HepG2 (cell line): ENCODE results near the gene DDX20. TPM values are rescaled to one million over a fixed set of nuclear protein-coding genes. Genes with fewer than 3 reads are reported as not detected.
A peak's percentile ranks its signal among the peaks of the same experiment; 100 is the strongest.

Source experiments
- ATAC-seq: fragments of 200-7000 bp; cut with Tn5 transposase; 3 replicates; pipeline ENCODE4 v1.9.1; 2020; ENCODE audit warnings: mild to moderate bottlenecking, moderate library complexity
- BruUV-seq: library from RNA; stranded (reverse); fragments of 400-500 nt; replicated peaks from 2 replicates; lab custom pipeline; 2021; lab: Mats Ljungman, UMichigan
- CTCF ChIA-PET: fragments of 300-600 bp; formaldehyde crosslinking; extraction: SDS; loops from one replicate; lab custom pipeline; 2021; ENCODE audit warnings: low total read pairs, inconsistent platforms, low intra/inter-chr PET ratio; lab: Yijun Ruan, JAX
- POLR2A ChIA-PET: fragments of 350-600 bp; sonication (Branson Sonifier 250); formaldehyde crosslinking; loops from one replicate; lab custom pipeline; 2020; ENCODE audit warnings: antibody characterized with exemption, inconsistent platforms; lab: Yijun Ruan, JAX
- DNase-seq: peaks from one replicate; pipeline ENCODE4 v3.0.0-alpha.2; 2015; ENCODE audit warnings: low spot score
- FAIRE-seq: peaks from 3 replicates; lab custom pipeline; 2011; peaks lifted over from hg19 to GRCh38; lab: Jason Lieb, UNC
- H2AFZ ChIP-seq: one replicate; pipeline ENCODE4 v1.6.1; 2011; ENCODE audit warnings: low read length, inconsistent platforms
- H3K27ac ChIP-seq: fragments of 300-600 bp; 3 replicates; pipeline ENCODE4 v1.8.0; 2011; ENCODE audit warnings: mixed run types, mild to moderate bottlenecking, mixed read lengths, low read length, inconsistent platforms; ENCODE audit not compliant: insufficient read depth; ENCODE audit errors: extremely low read length
- H3K27me3 ChIP-seq, 2 experiments: fragments of 200-600 bp in 1 of 2; 2 replicates in 1 of 2; 3 replicates in 1 of 2; pipeline versions ENCODE4 v1.6.0 to v1.8.0; 2011; ENCODE audit warnings: low read length in 2 of 2, mild to moderate bottlenecking in 2 of 2, moderate library complexity in 2 of 2, inconsistent platforms in 1 of 2; ENCODE audit not compliant: insufficient read depth in 2 of 2, control insufficient read depth in 1 of 2
- H3K36me3 ChIP-seq, 2 experiments: fragments of 200-600 bp in 1 of 2; replicated peaks in 1 of 2; 2 replicates in 1 of 2; 3 replicates in 1 of 2; pipeline versions ENCODE4 v1.5.1 to v1.8.0; 2011; ENCODE audit warnings: low read length in 2 of 2, inconsistent platforms in 1 of 2; ENCODE audit not compliant: insufficient read depth in 2 of 2, control insufficient read depth in 1 of 2
- H3K4me1 ChIP-seq: 2 replicates; pipeline ENCODE4 v1.5.1; 2012; ENCODE audit warnings: low read length, inconsistent platforms; ENCODE audit not compliant: insufficient read depth
- H3K4me2 ChIP-seq: 2 replicates; pipeline ENCODE4 v1.6.0; 2011; ENCODE audit warnings: low read depth, low read length, inconsistent platforms
- H3K4me3 ChIP-seq, 3 experiments: fragments of 200-600 bp in 1 of 3; sonication (generic), shearing (Covaris generic) in 1 of 3; replicated peaks in 1 of 3; 2 replicates each; pipeline ENCODE4 v1.5.1; 2011 to 2016; ENCODE audit warnings: low read length in 3 of 3, inconsistent platforms in 2 of 3, low read depth in 2 of 3, mild to moderate bottlenecking in 2 of 3, control low read depth in 1 of 3, mixed read lengths in 1 of 3; ENCODE audit not compliant: insufficient read depth in 1 of 3
- H3K79me2 ChIP-seq: one replicate; pipeline ENCODE4 v1.6.1; 2011; ENCODE audit warnings: low read length, inconsistent platforms; ENCODE audit not compliant: insufficient read depth
- H3K9ac ChIP-seq: 2 replicates; pipeline ENCODE4 v1.6.0; 2011; ENCODE audit warnings: mild to moderate bottlenecking, low read depth, low read length, inconsistent platforms; ENCODE audit not compliant: insufficient read depth
- H3K9me3 ChIP-seq: 2 replicates; pipeline ENCODE4 v1.5.1; 2012; ENCODE audit warnings: mild to moderate bottlenecking, low read length
- H4K20me1 ChIP-seq: 2 replicates; pipeline ENCODE4 v1.6.0; 2011; ENCODE audit warnings: inconsistent platforms, mild to moderate bottlenecking, low read length, moderate library complexity; ENCODE audit not compliant: insufficient read depth
- ETV5 ChIP-seq: IDR thresholded peaks from 2 replicates; pipeline ENCODE4 v1.6.1; 2018; ENCODE audit warnings: missing biosample characterization, missing genetic modification reagents, inconsistent platforms, borderline replicate concordance
- HNRNPL ChIP-seq: fragments of 200-400 bp; formaldehyde crosslinking; IDR thresholded peaks from 2 replicates; pipeline ENCODE4 v1.6.1; 2017; ENCODE audit warnings: mild to moderate bottlenecking, low read depth, low read length
- JDP2 ChIP-seq: sonication (generic); formaldehyde crosslinking; IDR thresholded peaks from 2 replicates; pipeline ENCODE4 v1.8.1; 2022; ENCODE audit warnings: missing genetic modification reagents, borderline replicate concordance
- MBNL3 ChIP-seq: fragments of 250-450 bp; sonication (Bioruptor Pico); conservative IDR thresholded peaks from 2 replicates; pipeline ENCODE4 v1.8.0; 2022; ENCODE audit warnings: mild to moderate bottlenecking, inconsistent platforms
- PRDM10 ChIP-seq: sonication (generic); formaldehyde crosslinking; IDR thresholded peaks from 2 replicates; pipeline ENCODE4 v1.4.0; 2020; ENCODE audit warnings: low read depth, missing genetic modification reagents
- PREB ChIP-seq: sonication (generic); formaldehyde crosslinking; IDR thresholded peaks from 2 replicates; pipeline ENCODE4 v1.4.0; 2020; ENCODE audit warnings: missing genetic modification reagents
- RXRB ChIP-seq: IDR thresholded peaks from 2 replicates; pipeline ENCODE4 v1.6.1; 2016; ENCODE audit warnings: borderline replicate concordance, missing genetic modification reagents, missing compliant biosample characterization
- SMAD9 ChIP-seq: sonication (generic); formaldehyde crosslinking; IDR thresholded peaks from 2 replicates; pipeline ENCODE4 v1.5.1; 2020; ENCODE audit warnings: mild to moderate bottlenecking, missing genetic modification reagents
- SP2 ChIP-seq: sonication (generic); formaldehyde crosslinking; IDR thresholded peaks from 2 replicates; pipeline ENCODE4 v1.5.1; 2020; ENCODE audit warnings: mild to moderate bottlenecking, missing genetic modification reagents
- SPEN ChIP-seq: sonication (generic); formaldehyde crosslinking; IDR thresholded peaks from 2 replicates; pipeline ENCODE4 v1.5.1; 2020; ENCODE audit warnings: low read depth, mild to moderate bottlenecking, missing genetic modification reagents
- ZNF660 ChIP-seq: sonication (generic); formaldehyde crosslinking; IDR thresholded peaks from 2 replicates; pipeline ENCODE4 v1.5.1; 2020; ENCODE audit warnings: mild to moderate bottlenecking, low read depth, missing genetic modification reagents, borderline replicate concordance
- ZNF672 ChIP-seq: sonication (generic); formaldehyde crosslinking; IDR thresholded peaks from 2 replicates; pipeline ENCODE4 v1.8.1; 2022; ENCODE audit warnings: missing genetic modification reagents
- WGBS: methylation state at CpG from one replicate; pipeline ENCODE4 v1.1.6; 2017; ENCODE audit warnings: low lambda C conversion rate; 5-methylcytosine and 5-hydroxymethylcytosine counted together
- in situ Hi-C: cut with HindIII; loops from 2 replicates; pipeline ENCODE4 v1.10.0; 2017; ENCODE audit warnings: low pct_unique_long_range_greater_than_20kb; ENCODE audit not compliant: extremely low pct_ligation_motif_present
- intact Hi-C: fragments of 100-400 bp; cut with micrococcal nuclease; formaldehyde crosslinking; loops from one replicate; pipeline ENCODE4 v1.10.0; 2022; ENCODE audit not compliant: unreplicated experiment
- polyA plus RNA-seq, 8 experiments: library from polyadenylated mRNA; depleted of rRNA in 3 of 8; stranded (reverse) in 7 of 8; unstranded in 1 of 8; fragments of >200 nt; fragmentation: Illumina TruSeq in 4 of 8; extraction: Trizol in 4 of 8; gene quantifications; 2 replicates each; pipeline versions ENCODE4 v1.2.1 to v1.2.3, GENCODE V29; 2011 to 2016; ENCODE audit warnings: low read depth in 4 of 8, missing spikeins in 1 of 8, mixed read lengths in 1 of 8; ENCODE audit not compliant: insufficient read depth in 1 of 8
- total RNA-seq, 5 experiments: library from RNA; depleted of rRNA; stranded (reverse); fragments of >200 nt; fragmentation: Illumina TruSeq; extraction: Trizol; gene quantifications; 2 replicates each; pipeline ENCODE4 v1.2.3, GENCODE V29; 2016; ENCODE audit warnings: low read depth in 1 of 5

The DDX20 gene
- total and polyA plus RNA-seq, 2 of the 13 experiments (the other 11 are each of a cell fraction or from before 2014, with no cell fraction given), result 4.0 to 14.3 TPM

- in situ Hi-C loops, result no loop called here
- TF ChIP-seq SPEN (CRISPR knock-in tag) (no peak), MBNL3 (CRISPR knock-in tag) (no peak), SMAD9 (CRISPR knock-in tag) (no peak)
- TF ChIP-seq, all 625 proteins: peak for 0
- H3K9ac ChIP-seq, result peak overlapping the region; percentile 68
Observed at GRCh38 chr1:111732718-111733117, 23.0 kb upstream of the DDX20 start.

GRCh38 chr1:111733183-111733991, 22.3 kb upstream of the DDX20 start:
- H3K9ac ChIP-seq, result peak overlapping the region; percentile 68
- peaks cover 18% of the 10 kb centered on the region for H3K79me2 ChIP-seq
- CTCF ChIA-PET, result no interaction called here
- TSS peak; percentile 93 for BruUV-seq
- no peaks in the 10 kb centered on the region for H3K9me3 ChIP-seq
- peak overlapping the region; percentile 82 for H3K27ac ChIP-seq
- no peaks in the 10 kb centered on the region for H3K27me3 ChIP-seq
- in situ Hi-C loops, result no loop called here
- H3K4me3 ChIP-seq, result peak overlapping the region in 1 of 3 experiments; percentile 43; a peak in 1 of 6 replicates
- no peaks in the 10 kb centered on the region for H4K20me1 ChIP-seq
- DNase-seq, result peak; percentile 92
- POLR2A ChIA-PET, result interaction anchor here (0.7 to 1.1 kb wide), 4 partner anchors 11 to 505 kb away, joined by 3 to 4 read pairs (median 3); no protein-coding TSS in a partner anchor
- peak; percentile 90 for FAIRE-seq
- WGBS, result 41% methylated on average over 8 of the region's 9 CpGs
- peaks cover 85% of the 10 kb centered on the region for H3K4me1 ChIP-seq
- peak overlapping the region; percentile 55 for H3K4me2 ChIP-seq
- H2AFZ ChIP-seq, result no peak overlapping the region
- peak; percentile 85 for ATAC-seq
- H3K36me3 ChIP-seq, result no peaks in the 10 kb centered on the region
- intact Hi-C loops, result no loop called here
- TF ChIP-seq ZNF660 (CRISPR knock-in tag), result no peak
- TF ChIP-seq RXRB (CRISPR knock-in tag), result peak; percentile 83
- no peak for TF ChIP-seq ZNF672 (CRISPR knock-in tag)
- TF ChIP-seq HNRNPL, result no peak
- no peak for TF ChIP-seq SP2 (CRISPR knock-in tag)
- TF ChIP-seq PREB, result no peak
- TF ChIP-seq JDP2 (CRISPR knock-in tag), result no peak
- TF ChIP-seq PRDM10 (CRISPR knock-in tag), result peak; percentile 90
- TF ChIP-seq ETV5, result peak; percentile 98

More at GRCh38 chr1:111732718-111733117, 23.0 kb upstream of the DDX20 start:
- Histone ChIP-seq H3K9me3 (no peaks in the 10 kb centered on the region), H3K4me3 (no peak overlapping the region), H3K79me2 (peaks cover 14% of the 10 kb centered on the region), H2AFZ (no peak overlapping the region), H3K36me3 (no peaks in the 10 kb centered on the region), H3K4me2 (peak overlapping the region; percentile 37), H3K27ac (peak overlapping the region; percentile 82), H3K27me3 (no peaks in the 10 kb centered on the region), H3K4me1 (peaks cover 78% of the 10 kb centered on the region), H4K20me1 (no peaks in the 10 kb centered on the region)
- DNase-seq (no peak), ATAC-seq (peak; percentile 7), FAIRE-seq (no peak)
- no TSS peak for BruUV-seq
- ChIA-PET POLR2A (interaction anchor here (0.7 to 1.1 kb wide), 4 partner anchors 10 to 504 kb away, joined by 3 to 4 read pairs (median 3); no protein-coding TSS in a partner anchor), CTCF (no interaction called here)
- intact Hi-C loops, result no loop called here
- 76% methylated on average over 7 of the region's 7 CpGs for WGBS
